Fibroblast of peridontal ligament (primary cell): ENCODE results near the gene RUNX2.

Experiments
- DNase-seq: peaks from one replicate; pipeline ENCODE4 v3.0.0-alpha.2; 2010; ENCODE audit errors: extremely low read depth

Gene RUNX2

GRCh38 chr6:45514454-45515230 lies 186.5 kb downstream of the RUNX2 start:
- no peak for DNase-seq

DNA sequence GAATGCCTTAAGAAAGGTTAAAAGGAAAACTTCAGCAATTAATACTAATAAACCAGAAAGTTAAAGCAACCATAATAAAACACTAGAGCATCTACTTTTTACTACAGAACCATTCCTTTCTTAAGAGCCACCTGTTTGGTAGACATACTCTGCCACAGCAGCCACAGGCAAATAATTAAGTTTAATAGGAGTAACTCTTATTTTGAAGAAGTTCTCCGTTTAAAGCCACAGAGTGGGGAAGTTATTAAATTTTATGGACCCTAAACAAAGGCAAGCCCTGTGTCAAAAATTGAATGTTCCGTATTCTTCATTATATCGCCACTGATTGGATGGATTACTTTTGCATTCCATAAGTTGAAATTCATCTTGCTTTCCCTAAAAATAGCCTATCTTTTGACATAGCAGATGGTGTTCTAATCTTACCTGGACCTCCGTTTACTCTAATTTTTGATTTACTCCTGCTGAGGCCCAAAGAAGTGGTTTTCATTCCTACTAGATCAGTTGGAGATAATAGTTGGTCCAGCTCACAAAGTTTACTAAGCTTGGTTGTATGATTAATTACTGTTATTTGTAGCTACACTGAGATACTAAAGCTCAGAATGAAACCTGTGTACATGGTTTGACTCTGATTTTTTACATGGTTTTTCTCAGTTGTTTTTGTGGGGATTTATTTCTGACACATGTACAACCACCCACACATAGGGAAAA lies 190.0 kb downstream of the RUNX2 start:
- DNase-seq: no peak

GRCh38 chr6:45521226-45521625 lies 193.1 kb downstream of the RUNX2 start:
- no peak for DNase-seq

DNA sequence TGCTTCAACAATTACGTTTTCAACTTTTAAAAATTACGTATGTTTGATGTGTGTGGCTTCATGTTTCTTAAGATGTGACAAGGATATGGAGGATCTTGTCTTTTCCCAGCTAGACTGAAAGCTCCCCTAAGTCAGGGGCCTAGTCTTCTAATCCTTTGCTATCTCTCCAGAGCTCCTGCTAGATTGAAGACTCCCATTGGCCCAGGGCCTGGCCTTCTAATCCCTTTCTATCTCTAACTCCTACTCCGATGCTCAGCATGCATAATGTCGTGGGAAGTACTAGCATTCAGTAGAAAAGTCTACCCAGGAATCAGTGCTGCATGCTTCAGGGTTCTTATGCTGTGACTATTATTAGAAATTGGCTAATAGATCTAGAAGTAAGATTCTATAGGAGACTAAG lies 194.4 kb downstream of the RUNX2 start:
- DNase-seq: no peak

- DNase-seq: no peak
Observed at GRCh38 chr6:45527210-45527609, 199.1 kb downstream of the RUNX2 start.

GRCh38 chr6:45531999-45532595 lies 204.0 kb downstream of the RUNX2 start:
- no peak for DNase-seq

DNA sequence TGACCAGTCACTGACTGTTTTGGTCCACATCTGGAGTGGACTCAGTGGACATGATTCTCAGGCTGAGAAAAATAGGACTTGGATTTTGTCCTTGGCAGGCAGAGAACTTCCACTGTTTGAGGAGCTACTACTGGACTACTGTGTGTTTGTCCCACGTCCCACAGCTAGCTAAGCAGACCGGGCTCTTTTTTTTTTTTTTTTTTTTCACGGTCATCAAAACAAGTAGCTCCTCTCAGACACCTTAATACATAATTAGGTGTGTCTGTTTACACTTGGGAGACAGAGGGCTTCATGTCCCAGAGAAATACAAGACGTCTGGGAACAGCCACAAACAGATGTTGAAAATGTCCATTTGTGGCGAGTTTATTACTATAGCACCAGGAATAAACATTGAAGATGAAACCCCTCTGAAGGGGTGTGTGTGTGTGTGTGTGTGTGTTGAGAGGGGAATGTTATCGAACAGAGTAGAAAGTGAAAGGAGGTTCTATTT lies 204.6 kb downstream of the RUNX2 start:
- DNase-seq: peak; percentile 75

DNA sequence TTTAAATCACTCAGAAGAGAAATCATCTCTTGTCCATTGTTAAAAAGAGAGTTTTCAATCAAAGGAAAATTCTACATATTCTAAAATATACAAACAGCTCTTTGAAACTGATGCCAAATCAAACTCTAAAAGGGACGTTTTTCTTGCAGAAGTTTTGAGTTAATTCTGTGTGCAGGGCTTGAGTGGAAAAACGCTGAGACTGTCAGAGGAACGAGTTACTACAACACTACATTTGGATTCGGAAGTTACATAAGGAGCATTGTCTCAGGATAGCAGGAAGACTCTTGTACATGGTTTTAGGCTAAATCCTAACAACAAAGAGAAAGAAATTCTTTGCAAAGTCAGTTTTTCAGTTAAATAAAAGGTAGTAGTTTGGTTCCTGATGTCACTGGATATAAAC lies 205.3 kb downstream of the RUNX2 start:
- DNase-seq: peak; percentile 72

DNA sequence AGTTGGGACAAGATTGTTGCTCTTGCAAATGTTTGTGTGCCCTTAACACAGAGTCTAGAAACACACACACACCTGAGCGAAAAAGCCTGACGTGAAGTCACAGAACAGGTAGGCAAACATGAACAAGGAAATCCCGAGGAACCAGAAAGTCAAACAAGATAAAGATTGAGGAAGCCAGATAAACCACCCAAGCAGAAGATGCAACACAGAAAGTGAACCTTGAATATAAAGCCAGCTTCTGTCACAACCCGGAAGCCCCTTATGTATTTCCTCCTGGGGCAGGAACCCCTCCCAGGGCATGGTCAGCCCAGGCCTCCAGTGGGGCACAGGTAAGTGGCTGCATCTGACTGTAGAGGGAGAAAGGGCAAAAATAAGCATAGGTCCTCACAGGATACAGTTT lies 207.8 kb downstream of the RUNX2 start:
- no peak for DNase-seq

DNA sequence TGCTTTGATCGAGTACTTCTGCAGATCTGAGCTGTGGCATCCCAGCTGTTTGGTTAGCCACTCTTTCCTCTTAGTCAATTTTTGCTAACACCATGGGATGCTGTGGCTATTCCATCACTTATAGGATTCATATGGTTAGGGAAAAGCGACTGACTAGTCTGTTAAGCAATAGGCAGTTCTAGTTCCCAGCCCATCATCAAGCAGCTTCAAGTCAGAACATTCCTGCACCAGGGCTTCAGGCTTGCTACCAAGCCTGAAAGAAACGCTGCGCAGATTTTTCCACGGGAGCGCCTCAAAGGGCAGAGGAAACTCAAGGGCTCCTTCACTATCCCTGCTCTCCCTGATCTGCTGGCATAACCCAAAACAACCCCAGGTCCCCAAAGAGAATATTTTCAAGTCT lies 209.4 kb downstream of the RUNX2 start:
- peak; percentile 78 for DNase-seq

- peak; percentile 79 for DNase-seq
Observed at GRCh38 chr6:45538641-45539547, 210.8 kb downstream of the RUNX2 start.

DNA sequence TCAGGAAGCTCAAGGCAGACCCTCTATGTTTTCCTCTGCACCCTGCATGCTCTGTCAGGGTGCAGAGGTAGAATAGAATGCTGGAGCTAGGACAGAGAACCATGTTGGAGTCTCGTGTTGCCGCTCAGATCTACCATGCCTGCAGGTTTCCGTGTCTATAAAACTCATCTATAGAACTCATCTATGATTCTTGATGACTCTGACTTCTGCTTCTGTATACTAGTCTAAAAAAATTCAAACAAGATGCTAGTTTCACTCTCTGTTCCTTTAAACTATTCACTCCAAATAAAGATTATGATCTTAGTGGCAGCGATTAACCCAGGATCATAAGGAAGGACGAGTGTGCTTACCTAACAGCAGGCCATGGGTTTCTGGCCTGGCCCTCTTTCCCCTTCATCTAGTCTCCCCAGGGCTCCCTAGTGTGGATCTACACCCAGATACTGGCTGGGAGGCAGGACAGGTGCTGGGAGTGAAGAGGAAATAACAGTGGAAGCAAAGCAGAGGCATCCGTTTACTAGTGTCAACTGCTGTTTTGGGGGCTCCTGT lies 212.3 kb downstream of the RUNX2 start:
- no peak for DNase-seq

GRCh38 chr6:45541934-45542333 lies 213.8 kb downstream of the RUNX2 start:
- no peak for DNase-seq

DNA sequence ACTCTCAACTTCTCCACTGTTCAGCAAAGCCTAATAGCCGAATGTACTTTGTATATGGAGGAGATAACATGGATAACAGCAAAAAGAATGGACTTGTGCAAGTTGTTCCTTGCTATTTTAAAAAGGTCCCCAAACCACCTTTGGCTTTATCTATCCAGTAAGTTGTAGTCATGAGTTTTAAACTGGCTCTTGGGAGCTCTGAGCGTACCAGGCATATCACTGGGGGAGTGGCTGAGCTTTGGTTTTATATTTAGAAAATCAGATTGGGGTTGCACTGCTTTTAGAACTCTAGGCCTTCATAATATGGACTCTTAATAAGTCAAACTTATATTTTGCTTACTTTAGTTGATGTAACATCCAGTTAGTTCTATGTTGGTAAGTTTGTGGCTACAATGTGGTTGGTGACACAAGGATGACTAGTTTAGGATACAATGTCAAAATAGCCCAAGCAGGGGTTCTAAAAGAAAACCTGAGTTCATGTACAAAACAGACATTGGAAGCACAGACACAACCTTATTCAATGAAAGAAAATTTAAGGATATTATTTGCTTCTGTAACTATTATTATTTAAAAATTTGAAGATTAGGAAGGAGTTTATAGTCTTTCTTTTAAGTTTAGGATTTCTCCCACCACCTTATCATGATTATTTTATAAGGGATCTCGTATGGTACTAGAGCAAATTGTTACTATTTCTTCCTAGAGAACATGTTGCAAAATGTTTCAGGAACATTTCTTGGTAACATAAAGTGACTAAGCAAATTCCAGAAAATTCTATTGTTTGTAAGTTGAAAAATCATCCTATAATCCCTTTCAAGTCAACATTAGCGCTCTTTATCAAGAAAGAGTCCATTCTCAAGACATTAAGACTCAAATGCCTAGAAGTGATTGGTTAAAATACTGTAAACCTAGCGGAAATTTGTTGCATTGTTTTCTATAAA lies 215.4 kb downstream of the RUNX2 start:
- peak; percentile 66 for DNase-seq

DNA sequence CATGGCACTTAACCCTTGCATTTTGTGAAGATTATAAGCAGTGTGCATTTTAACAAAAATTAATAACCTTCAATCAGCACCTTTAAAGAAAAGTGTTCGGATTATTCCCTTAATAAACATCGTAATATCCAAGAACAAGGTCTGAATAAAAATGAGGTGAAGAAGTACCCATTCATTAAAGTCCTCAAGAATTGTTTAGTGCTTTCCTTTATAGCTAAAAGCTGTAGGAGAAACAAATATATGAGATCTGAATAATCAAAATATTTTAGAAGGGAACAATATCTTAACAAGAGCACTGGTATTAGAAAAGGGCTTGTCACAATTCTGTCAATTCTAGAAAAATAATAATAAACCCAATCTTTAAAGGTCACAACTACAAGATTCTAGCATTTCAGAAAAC lies 217.3 kb downstream of the RUNX2 start:
- no peak for DNase-seq

- DNase-seq: no peak
Observed at GRCh38 chr6:45548657-45549515, 220.8 kb downstream of the RUNX2 start.

DNA sequence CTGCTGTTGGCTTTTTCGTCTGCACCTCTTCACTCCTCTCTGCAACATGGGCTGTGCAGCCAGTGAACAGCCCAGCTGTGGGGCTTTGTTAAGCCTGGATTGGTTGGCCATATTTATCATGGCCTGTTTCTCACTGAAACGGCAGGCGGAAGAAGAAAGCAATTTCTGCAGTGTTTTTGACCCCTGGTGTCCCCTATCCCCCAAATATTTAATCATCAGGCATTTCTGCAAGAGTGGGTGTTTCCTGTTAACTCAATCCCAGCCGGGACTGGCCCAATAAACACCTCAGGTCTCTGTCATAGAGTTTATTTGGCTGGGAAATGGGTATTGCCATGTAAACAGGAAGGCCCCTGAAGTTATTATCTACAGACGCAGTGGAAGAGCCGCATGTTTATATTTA lies 224.4 kb downstream of the RUNX2 start:
- DNase-seq: no peak

DNA sequence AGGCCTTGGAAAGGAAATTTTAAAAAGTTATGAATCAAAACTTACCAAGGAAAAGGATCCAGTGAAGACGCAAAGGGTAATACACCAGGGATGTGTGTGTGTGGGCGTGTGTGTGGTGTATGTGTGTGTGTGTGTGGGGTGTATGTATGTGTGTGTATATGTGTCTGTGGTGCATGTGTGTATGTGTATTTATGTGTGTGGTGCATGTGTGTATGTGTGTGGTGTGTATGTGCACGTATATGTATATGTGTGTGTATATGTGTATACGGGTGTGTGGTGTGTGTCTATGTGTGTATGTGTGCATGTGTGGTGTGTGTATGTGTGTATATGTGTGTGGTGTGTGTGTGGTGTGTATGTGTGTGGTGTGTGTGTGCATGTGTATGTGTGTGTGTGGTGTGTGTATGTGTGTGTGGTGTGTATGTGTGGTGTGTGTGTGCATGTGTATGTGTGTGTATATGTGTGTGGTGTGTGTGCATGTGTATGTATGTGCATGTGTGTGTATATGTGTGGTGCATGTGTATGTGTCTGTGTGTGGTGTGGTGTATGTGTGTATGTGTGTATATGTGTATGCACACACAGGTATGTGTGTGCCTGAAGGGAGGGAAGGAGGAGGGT lies 225.7 kb downstream of the RUNX2 start:
- DNase-seq: no peak

DNA sequence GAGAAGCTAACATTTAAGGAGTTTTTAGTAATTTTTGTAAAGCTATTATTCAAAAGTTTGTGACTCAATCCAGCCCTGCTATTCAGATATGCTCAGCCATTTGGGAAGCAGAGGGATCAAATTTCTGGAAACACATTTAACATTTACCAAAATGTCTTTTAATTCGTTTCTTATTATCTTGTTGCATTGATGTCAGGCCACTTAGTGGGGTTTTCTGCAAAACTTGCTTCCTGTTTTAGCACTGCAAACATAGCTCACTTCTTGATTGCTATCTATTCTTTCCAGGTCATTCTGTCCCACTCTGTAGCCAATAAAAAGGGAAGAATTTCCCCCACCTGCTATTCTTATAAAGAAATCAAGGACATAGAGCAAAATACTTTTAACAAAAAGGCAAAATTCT lies 226.5 kb downstream of the RUNX2 start:
- no peak for DNase-seq
